HG03103 (cell line): Measurements from ENCODE around the gene SMAP2.

Experiments
- ATAC-seq: cut with Tn5 transposase; IDR thresholded peaks from one replicate; pipeline ENCODE4 v1.9.1; 2021; ENCODE audit warnings: low read depth; ENCODE audit not compliant: unreplicated experiment

SMAP2 gene

DNA sequence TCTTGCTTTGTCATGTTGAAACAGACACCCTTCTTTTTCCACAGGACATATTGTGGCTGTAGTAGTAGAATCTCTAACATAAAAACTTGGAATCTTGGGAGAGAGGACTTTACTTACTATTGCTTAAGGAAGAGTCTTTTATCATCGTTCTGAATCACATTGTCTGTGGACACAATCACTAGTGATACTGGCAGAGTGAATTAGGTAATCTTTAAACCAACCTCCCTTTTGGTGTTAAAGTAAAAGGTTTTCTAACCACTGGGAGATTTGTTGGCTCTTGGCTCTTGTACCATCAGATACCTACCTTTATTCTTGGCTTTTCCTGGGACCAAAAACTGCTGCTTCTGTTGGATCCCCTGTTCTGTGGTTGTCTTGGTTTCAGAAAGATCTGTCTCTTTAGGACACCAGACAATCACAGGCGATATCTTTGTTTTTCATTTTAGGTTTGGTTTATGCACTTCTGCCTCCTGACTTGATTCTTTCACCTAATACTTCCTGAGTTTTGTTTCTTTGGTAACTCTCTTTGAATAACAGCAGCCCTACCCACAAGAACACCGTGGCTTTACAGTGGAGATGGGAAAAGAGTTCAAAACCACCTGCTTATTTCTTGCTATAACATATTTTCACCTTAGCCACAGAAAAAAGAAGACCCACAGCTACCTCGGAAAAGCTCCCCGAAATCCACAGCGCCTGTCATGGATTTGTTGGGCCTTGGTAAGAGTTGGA lies 40.2 kb downstream of the SMAP2 start:
- ATAC-seq: no peak

DNA sequence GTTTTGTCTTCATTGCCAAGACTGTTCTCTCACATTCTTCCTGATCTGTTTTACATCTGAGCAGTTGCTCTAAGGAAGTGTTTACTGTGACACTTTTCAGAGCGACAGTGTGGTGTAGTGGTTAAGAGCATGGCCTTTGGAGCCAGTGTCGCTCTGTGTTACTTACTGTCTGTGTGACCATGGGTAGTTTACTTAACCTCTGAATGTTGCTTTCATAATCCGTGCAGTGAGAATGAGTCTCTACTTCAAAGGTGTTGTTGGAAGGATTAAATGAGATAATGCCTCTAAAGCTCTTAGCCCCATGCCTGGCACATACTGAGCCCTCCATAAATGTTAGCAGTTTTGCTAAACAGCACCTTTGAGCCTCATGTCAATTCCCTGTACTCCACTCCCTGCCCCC lies 40.8 kb downstream of the SMAP2 start:
- ATAC-seq: no peak

DNA sequence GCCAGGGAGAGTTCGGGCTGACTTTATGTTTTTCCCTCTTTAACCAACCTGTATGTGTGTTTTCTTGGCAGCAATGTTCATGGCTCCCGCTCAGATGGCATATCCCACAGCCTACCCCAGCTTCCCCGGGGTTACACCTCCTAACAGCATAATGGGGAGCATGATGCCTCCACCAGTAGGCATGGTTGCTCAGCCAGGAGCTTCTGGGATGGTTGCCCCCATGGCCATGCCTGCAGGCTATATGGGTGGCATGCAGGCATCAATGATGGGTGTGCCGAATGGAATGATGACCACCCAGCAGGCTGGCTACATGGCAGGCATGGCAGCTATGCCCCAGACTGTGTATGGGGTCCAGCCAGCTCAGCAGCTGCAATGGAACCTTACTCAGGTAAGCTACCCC lies 43.2 kb downstream of the SMAP2 start:
- no peak for ATAC-seq

DNA sequence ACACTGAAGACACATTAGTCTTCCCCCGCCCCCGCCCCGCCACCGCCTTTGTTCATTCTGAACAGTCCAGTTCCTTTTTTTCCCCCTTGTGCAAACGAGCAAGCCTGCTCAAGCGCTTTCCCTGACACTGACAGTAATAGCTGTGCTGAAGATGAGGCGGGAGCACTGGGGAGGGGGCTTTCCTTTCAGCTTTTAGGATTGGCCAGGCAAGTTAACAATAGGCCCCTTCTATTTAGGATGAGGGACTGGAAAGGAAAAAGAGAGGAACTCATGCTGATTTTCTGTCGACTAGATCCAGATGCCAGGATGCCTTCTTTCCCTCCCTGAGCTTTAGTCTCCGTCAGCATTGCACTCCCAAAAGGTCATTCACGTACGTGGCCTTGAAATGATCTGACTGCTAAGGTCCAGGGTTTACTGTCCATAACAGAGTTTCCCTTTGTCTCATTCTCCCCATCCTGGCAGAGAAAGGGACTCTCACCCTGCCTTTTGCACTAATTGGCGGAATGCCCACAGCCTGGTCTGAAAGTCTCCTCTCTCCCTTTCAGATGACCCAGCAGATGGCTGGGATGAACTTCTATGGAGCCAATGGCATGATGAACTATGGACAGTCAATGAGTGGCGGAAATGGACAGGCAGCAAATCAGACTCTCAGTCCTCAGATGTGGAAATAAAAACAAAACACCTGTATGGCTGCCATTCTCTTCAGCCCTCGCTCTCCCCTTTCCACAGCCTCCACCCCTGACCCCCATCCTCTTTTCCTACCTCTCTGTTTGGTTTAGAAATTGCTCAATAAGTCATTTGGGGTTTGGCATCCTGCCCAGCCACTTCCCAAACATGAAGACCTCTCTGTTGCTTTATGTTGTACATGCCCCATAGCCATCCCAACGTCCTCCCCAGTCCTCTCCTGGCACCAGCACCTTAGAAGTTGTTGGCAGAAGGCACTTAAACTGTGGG lies 48.2 kb downstream of the SMAP2 start:
- ATAC-seq: no peak

DNA sequence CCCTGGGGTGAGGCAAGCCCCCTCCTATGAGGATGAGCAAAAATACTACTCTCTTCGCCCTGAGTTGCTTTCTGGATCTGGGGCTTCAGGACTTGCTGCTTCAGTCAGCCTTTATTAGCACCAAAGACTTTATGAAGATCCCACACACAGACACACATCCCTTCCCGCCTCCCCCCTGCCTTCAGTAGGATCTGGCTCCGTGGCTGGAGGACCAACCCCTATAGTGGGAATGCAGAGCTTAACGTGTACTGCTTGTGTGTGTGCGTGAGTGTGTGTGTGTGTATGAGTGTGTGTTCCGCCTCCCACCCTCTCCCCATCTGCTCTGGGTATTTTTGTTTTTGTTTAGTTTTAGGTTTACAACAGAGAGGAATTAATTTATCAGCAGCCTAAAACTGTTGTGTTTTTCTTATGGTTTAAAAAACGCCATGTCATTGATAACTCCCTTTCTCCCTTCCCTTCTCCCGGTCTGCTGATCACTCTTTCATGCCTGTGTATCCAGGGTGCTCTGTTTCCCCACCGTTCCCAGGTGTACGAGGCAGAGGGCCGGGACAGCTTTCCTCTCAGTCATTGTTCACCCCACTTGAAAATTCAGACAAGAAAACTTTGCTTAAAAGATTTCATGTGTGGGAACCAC lies 49.2 kb downstream of the SMAP2 start:
- ATAC-seq: no peak

DNA sequence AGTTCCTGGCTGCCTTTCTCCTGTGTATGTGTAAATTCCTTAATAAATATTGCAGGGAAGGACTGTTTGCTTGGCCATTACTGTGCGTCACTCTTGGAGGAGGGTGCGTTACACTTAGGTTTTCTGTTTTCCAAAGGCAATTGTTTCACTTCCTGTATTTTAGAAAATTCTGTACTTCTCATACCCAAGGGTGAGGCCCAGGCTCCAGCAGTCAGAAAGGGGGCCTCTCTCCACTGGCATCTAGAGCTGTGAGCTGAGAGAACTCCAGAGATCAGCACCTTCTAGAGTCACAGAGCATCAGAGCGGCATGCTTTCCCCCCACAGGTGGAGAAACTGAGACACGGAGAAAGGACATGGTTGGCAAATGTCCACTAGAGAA lies 49.7 kb downstream of the SMAP2 start:
- ATAC-seq: no peak

DNA sequence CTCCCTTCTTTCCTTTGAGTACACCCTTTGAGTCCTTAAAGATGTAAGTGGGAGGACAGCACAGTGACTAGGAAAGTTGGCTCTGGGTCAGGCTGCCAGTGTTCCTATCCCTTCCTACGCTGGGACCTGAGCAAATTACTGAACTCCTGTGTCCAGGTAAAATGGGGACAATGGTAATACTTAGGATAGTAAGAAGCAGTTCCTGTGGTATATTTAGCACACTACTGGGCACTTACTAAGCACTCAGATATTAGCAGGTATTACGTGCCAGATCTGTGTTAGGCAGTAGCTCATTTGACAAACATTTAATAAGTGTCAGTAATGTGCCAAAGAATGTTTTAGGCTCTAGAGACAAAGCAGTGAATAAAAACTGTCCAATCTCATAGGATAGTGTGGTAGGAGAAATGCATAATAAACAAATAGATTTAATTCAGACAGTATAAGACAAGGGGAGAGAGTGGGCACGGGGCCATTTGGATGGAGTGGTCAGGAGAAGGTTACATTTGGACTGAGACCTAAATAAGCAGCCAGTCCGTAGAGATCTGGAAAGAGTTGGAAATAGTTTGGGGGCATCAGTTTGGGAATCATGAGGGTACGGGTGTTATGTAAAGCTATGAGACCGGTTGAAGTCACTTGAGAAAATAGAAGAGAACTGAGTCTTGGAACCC lies 50.6 kb downstream of the SMAP2 start:
- ATAC-seq: no peak

DNA sequence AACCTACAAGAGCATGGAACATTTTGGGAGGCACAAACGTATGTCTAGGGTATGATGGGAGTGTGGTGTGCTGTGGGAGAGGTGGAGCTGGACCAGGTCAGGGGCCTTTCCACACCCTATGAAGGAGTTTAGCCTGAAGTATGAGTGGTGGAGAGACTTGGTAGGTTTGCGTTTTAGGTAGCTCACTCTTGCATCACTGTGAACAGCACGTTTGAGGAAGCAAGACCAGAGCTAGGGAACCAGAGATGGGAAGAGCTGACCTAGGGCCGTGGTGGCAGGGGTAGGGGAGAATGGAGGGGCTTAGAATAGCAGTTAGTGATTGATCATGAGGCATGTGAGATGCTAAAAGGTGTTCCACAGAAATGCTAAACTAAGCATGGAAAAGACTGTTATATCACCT lies 51.7 kb downstream of the SMAP2 start:
- no peak for ATAC-seq

DNA sequence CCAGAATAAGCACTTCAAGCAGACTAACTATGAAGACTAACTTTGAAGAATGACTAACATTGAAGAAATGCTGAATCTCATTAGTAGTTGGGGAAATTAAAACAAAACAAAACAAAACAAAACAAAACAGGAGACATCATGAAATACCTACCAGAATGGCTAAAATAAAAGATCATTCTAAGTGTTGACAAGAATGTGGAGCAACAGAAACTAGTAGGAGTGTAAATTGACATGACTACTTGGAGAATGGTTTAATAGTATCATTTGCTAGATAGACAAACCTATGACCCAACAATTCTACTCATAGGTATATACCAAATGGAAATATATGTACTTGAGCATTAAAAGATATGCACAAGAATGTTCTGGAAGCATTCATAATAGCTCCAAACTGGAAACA lies 57.9 kb downstream of the SMAP2 start:
- ATAC-seq: no peak

DNA sequence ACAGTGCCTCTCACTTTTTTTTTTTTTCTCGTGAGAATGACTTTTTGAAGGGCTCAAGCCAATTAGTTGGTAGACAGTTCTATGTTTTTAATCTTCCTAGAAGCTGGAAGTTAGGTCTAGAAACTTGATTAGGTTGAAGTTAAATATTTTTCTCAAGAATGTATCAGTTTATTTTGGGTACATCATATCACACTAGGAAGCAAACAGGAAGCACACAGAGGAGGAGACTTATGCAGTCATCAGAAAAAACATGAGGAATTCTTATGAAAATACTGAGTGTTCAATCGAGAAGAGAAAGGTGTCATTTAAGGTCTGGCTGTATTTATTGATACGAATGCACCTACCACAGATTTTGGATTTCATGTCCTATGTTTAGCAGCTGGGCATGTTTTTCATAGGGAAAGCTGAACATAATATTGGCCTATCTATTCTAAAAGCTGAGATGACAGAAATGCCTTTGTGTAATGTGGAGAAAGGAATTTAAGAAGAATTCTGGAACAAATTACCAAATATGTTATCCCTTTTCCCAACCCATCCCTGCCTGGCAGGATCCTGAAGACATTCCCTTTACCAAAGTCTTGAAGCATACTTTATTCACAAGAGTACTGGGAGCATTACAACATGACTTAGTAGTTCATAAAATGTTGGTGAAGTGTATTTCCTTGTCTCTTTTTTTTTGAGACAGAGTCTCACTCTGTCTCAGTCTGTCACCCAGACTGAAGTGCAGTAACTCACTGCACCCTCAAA lies 59.3 kb downstream of the SMAP2 start:
- ATAC-seq: no peak

DNA sequence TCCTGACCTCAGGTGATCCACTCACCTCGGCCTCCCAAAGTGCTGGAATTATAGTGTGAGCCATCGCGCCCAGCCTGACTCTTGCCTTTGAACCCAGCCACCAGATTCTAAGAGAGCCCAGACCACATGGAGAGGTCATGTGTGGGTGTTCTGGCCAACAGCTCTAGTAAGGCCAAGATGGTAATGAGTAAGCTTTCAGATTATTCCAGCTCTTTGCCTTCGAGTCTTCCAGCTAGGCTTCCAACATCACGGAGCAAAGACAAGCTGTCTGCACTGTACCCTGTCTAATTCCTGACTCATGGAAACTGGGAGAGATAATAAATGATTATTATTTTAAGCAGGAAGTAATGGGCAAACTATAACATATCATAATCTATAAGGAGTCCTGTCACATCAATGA lies 61.9 kb downstream of the SMAP2 start:
- ATAC-seq: no peak

DNA sequence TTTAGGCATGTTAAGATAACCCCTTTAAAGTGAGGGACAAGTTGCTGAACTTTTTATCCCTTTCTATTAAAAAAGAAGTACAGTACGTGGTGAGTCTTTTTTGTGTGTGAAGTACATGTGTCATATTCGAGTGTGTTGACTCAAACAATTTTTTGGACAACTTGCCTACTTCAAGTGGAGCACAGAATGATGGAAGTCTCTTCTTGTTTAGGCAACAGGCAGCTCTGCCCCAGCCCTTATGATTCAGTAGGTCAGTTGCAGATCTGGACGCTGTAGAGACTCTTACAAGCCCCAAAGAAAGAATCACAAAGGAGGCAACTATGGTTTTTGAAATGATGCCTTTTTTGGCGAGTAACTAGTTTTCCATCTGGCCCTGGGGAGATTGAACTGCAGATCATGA lies 62.3 kb downstream of the SMAP2 start:
- ATAC-seq: no peak

DNA sequence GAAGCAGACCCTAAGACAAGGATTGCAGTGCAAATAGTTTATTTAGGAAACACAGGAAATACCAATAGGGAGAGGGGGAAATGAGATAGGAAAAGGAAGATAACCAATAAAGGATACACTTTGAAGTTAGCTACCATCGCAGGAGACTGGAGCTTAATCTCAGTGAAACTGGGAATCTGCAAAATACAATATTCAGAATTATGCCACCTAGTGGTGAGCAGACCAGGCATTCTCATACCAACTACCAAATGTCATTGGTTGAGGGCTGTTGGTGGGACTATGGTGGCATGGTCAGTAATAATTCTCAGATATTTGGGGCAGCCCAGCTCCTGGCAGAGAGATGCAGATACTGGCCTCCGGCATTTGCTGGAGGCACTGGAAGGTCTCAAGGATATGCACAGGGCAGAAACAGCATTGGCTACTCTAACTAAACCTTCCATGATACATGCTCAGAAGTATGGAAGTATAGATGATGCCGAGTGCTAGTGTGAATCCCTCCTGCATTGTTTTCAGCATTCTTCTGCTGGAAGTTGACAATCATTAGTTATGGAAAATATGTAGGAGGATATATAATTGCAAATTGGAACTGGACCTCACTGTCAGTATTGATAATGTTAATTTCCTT lies 65.0 kb downstream of the SMAP2 start:
- ATAC-seq: no peak

DNA sequence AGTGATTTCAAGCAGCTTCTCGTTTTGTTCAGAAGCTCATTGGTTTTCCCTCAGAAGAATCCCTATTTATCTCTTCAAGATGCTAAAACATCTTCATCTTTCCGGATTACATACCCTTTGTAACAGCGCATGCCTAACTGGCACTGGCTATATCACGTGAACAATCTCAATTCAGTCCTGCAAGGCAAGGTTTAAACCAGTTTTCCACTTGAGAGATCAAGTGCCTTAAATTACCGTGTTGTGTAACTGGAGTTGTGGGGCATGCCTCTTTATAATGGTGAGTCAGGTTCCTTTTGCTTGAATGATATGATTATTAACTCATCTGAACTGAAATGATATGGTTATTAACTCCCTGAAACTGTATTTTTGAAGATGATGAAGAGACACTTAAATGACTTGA lies 65.7 kb downstream of the SMAP2 start:
- no peak for ATAC-seq

DNA sequence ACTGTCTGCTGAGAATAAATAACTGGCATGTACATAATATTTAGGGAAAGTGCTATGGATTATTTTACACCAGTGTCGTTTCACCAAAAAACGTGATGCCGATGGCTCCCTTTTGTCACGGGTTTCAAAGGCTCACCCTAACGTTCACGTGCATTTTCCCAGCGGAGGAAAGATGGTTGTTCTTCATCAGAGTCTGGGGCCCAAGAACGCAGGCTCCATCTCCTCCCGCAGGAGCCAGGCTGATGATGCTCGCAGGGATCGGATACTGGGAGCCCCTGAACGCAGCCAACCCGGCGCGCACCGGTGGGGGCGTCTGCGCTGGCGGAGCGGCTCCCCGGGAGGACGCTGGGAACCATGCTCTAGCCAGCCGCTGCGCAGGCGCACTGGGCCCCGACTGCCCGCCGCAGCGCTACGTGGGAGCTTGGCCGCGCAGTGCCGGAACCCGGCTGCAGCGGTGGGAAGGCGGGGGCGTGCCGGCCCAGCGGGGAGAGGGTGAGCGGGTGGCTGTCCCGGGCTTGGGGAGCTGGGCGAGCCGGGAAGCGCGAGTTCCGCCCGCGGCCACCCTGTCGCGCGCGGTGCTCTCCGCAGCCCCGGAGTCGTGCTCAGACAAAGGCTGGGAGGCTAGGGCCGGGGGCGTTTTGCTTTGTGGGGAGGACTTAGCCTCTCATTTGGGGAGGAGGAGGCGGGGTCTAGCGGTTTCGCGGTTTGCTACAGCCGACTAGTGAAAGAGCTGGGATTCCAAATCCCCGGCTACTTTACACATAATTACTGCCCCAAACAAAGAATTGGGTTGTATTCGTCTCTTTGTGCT lies 76.4 kb downstream of the SMAP2 start, which contains the start of gene ZFP69B:
TSS of gene ZFP69B (plus strand) at position 793 of the 811 bp plus-strand sequence. CDS start 486 bp downstream, outside the sequence.
- peak; percentile 73 for ATAC-seq

DNA sequence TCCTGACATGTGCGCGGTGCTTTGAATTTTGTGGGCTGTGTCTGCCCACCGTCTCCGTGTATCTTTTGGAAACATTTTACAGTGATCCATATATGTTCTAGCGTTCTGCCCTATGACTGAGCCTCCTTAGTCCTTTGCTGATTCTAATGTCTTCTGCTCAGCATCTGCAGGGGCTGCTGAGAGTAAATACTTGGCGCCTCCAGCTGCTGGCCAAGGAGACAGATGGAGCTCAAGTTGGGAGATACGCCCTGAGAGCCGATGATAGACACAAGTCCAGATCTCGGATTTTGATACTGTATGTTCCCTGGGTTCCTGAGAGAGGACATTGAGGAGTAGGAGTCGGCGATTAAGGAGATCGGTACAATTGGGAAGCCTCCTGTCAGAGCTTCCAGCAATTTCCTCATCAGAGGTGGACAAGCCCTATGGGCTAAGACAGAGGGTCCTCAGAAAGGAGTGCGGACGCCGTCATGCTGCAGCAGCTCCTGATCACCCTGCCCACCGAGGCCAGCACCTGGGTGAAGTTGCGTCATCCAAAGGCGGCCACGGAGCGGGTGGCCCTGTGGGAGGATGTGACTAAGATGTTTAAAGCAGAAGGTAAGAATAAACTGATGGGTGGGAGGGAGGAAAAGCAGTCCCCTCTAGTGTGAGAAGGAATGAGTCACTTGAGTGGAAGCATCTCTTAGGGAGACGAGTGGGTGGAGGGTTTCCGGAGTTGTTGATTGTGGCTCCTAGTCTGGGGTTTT lies 77.1 kb downstream of the SMAP2 start:
- ATAC-seq: no peak

DNA sequence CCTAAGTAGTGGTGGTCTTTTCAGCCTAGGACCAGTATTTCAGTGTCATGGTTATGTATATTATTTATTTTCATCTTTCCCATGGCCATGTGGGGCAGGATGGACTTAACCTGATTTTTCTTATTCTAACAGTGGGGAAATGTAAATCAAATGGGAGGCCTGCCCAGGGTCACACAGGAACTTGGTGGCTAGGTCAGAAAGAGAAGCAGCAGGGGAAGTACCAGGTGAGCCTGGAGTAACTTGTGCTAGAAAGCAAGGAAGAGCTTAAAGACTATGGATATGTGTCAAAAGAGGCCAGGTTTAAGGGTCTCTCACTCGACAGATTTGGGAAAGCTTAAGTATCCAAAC lies 77.7 kb downstream of the SMAP2 start:
- ATAC-seq: no peak

DNA sequence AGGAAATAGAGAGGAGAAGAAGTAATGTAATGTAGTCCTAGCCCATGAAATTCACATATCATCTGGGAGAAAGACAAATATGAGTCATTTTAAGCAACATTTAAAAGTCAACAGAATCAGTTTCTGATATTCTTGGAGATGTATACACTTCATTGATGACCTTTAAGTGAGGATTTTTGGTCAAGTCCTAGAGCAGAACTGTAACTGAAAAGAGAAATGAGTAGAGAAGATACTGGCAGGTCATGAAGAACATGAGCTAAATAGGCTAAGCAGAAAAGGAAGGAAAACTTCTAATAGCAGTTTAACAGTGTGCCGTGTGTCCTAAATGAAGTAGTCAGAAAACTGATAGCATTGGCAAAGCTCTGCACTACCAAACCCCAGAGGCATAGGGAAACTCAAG lies 81.3 kb downstream of the SMAP2 start:
- no peak for ATAC-seq
